Immature natural killer cell (primary cell): ENCODE measurements around the gene SEC22A. TPM values are rescaled to one million over a fixed set of nuclear protein-coding genes. Genes with fewer than 3 reads are reported as not detected.

ENCODE experiments used
- DNase-seq, 3 donors: peaks; one replicate each; pipeline ENCODE4 v3.0.0; 2022; ENCODE audit warnings: mixed read lengths in 1 of 3
- H3K27ac Mint-ChIP-seq, 6 donors: one replicate each; pipeline ENCODE4 v1.8.0; 2020; ENCODE audit warnings: mixed read lengths in 6 of 6, mild to moderate bottlenecking in 5 of 6, inconsistent platforms in 4 of 6, moderate library complexity in 3 of 6
- H3K27me3 Mint-ChIP-seq, 3 donors: one replicate each; pipeline ENCODE4 v1.8.0; 2020 to 2021; ENCODE audit warnings: low read depth in 3 of 3, mild to moderate bottlenecking in 3 of 3, mixed read lengths in 3 of 3, moderate library complexity in 3 of 3, inconsistent platforms in 1 of 3
- H3K36me3 Mint-ChIP-seq, 3 donors: one replicate each; pipeline ENCODE4 v1.8.0; 2020; ENCODE audit warnings: mixed read lengths in 3 of 3, inconsistent platforms in 2 of 3, mild to moderate bottlenecking in 2 of 3
- H3K4me1 Mint-ChIP-seq, 2 donors: one replicate each; pipeline ENCODE4 v1.8.0; 2020; ENCODE audit warnings: inconsistent platforms in 2 of 2, mild to moderate bottlenecking in 2 of 2, mixed read lengths in 2 of 2, moderate library complexity in 1 of 2
- H3K4me3 Mint-ChIP-seq, 5 donors: one replicate each; pipeline ENCODE4 v1.8.0; 2020; ENCODE audit warnings: mild to moderate bottlenecking in 5 of 5, mixed read lengths in 5 of 5, inconsistent platforms in 3 of 5, moderate library complexity in 3 of 5
- H3K9me3 Mint-ChIP-seq, 6 donors: one replicate each; pipeline ENCODE4 v1.8.0; 2020; ENCODE audit warnings: mild to moderate bottlenecking in 6 of 6, mixed read lengths in 6 of 6, inconsistent platforms in 4 of 6, moderate library complexity in 3 of 6
- polyA plus RNA-seq, 3 donors: library from polyadenylated mRNA; unstranded; fragments of 300-500 nt; fragmentation: Illumina TruSeq; gene quantifications; one replicate each; pipeline ENCODE4 v1.2.3, GENCODE V29; 2021

SEC22A gene
- polyA plus RNA-seq, 3 donors from 2014 or later = 9.6 to 15.3 (median 14.0) TPM

GRCh38 chr3:123317716-123318115 lies 116.0 kb downstream of the SEC22A start:
- Mint-ChIP-seq H3K27me3 (peaks cover 0 to 8% (median 8%) of the 10 kb centered on the region in 3 donors), H3K9me3 (no peaks in the 10 kb centered on the region), H3K27ac (no peak overlapping the region), H3K4me3 (no peak overlapping the region), H3K36me3 (no peaks in the 10 kb centered on the region), H3K4me1 (no peaks in the 10 kb centered on the region)
- no peak for DNase-seq

GRCh38 chr3:123318374-123318773 lies 116.6 kb downstream of the SEC22A start:
- no peaks in the 10 kb centered on the region for H3K36me3 Mint-ChIP-seq
- no peak overlapping the region for H3K27ac Mint-ChIP-seq
- H3K4me1 Mint-ChIP-seq = no peaks in the 10 kb centered on the region
- no peak for DNase-seq
- no peak overlapping the region for H3K4me3 Mint-ChIP-seq
- peaks cover 0 to 9% (median 4%) of the 10 kb centered on the region in 3 donors for H3K27me3 Mint-ChIP-seq
- no peaks in the 10 kb centered on the region for H3K9me3 Mint-ChIP-seq

- Mint-ChIP-seq H3K4me3 (no peak overlapping the region), H3K27me3 (peaks cover 0 to 8% (median 2%) of the 10 kb centered on the region in 3 donors), H3K4me1 (no peaks in the 10 kb centered on the region), H3K27ac (no peak overlapping the region), H3K36me3 (no peaks in the 10 kb centered on the region), H3K9me3 (no peaks in the 10 kb centered on the region)
- DNase-seq = no peak
These were observed 118.0 kb downstream of the SEC22A start for GRCh38 chr3:123319760-123320159.

- no peak overlapping the region for H3K4me3 Mint-ChIP-seq
- no peaks in the 10 kb centered on the region for H3K4me1 Mint-ChIP-seq
- H3K27me3 Mint-ChIP-seq = peaks cover 0 to 7% (median 2%) of the 10 kb centered on the region in 3 donors
These were observed 118.5 kb downstream of the SEC22A start for GRCh38 chr3:123320221-123320620.

GRCh38 chr3:123321806-123322205 lies 120.1 kb downstream of the SEC22A start:
- no peak for DNase-seq
- peaks cover 0 to 7% (median 2%) of the 10 kb centered on the region in 3 donors for H3K27me3 Mint-ChIP-seq
- no peak overlapping the region for H3K27ac Mint-ChIP-seq
- H3K36me3 Mint-ChIP-seq = no peaks in the 10 kb centered on the region
- no peaks in the 10 kb centered on the region for H3K4me1 Mint-ChIP-seq
- no peaks in the 10 kb centered on the region for H3K9me3 Mint-ChIP-seq
- no peak overlapping the region for H3K4me3 Mint-ChIP-seq

More at GRCh38 chr3:123320221-123320620, 118.5 kb downstream of the SEC22A start:
- no peak for DNase-seq
- Mint-ChIP-seq H3K36me3 (no peaks in the 10 kb centered on the region), H3K9me3 (no peaks in the 10 kb centered on the region), H3K27ac (no peak overlapping the region)

GRCh38 chr3:123322866-123323265 lies 121.1 kb downstream of the SEC22A start:
- no peaks in the 10 kb centered on the region for H3K9me3 Mint-ChIP-seq
- no peak overlapping the region for H3K4me3 Mint-ChIP-seq

More at GRCh38 chr3:123322866-123323265, 121.1 kb downstream of the SEC22A start:
- no peak overlapping the region for H3K27ac Mint-ChIP-seq
- H3K27me3 Mint-ChIP-seq = peaks cover 0 to 7% (median 2%) of the 10 kb centered on the region in 3 donors
- DNase-seq = no peak
- H3K4me1 Mint-ChIP-seq = no peaks in the 10 kb centered on the region
- H3K36me3 Mint-ChIP-seq = no peaks in the 10 kb centered on the region

Other genes with a start within 250 kb of the SEC22A start
- gene SEMA5B, start 174.2 kb upstream of the SEC22A start, polyA plus RNA-seq = not detected
- 1 to 10 TPM in 1 of 3 donors, under 1 TPM in 1, not detected in 1; 0.74 to 1.3 TPM for gene PDIA5, start 134.9 kb upstream of the SEC22A start, polyA plus RNA-seq
- gene ADCY5, start 247.1 kb downstream of the SEC22A start, polyA plus RNA-seq = under 1 TPM in 1 of 3 donors, not detected in 2; 0.03 TPM